Gastrocnemius medialis (tissue), 4 donors: ENCODE results near the gene MYO16.

Experiments used
- POLR2A ChIP-seq, 2 donors: fragments of 450-650 bp; IDR thresholded peaks; one replicate each; pipeline ENCODE4 v1.6.1; 2017; ENCODE audit warnings: antibody characterized with exemption in 2 of 2, mild to moderate bottlenecking in 2 of 2, moderate library complexity in 2 of 2
- TF ChIP-seq, protein P1 (sequence below), 5 experiments: fragments of 450-650 bp in 3 of 5; fragments of 200-600 bp in 2 of 5; sonication (generic) in 2 of 5; IDR thresholded peaks in 4 of 5; conservative IDR thresholded peaks in 1 of 5; 1 replicate in 4 of 5; 2 replicates in 1 of 5; pipeline ENCODE4 v1.5.1; 2016 to 2019; ENCODE audit warnings: antibody characterized with exemption in 5 of 5, mild to moderate bottlenecking in 3 of 5, moderate library complexity in 3 of 5

- TF ChIP-seq POLR2A (IDR thresholded peaks at IDR 0.05): no peak
- TF ChIP-seq, protein P1, sequence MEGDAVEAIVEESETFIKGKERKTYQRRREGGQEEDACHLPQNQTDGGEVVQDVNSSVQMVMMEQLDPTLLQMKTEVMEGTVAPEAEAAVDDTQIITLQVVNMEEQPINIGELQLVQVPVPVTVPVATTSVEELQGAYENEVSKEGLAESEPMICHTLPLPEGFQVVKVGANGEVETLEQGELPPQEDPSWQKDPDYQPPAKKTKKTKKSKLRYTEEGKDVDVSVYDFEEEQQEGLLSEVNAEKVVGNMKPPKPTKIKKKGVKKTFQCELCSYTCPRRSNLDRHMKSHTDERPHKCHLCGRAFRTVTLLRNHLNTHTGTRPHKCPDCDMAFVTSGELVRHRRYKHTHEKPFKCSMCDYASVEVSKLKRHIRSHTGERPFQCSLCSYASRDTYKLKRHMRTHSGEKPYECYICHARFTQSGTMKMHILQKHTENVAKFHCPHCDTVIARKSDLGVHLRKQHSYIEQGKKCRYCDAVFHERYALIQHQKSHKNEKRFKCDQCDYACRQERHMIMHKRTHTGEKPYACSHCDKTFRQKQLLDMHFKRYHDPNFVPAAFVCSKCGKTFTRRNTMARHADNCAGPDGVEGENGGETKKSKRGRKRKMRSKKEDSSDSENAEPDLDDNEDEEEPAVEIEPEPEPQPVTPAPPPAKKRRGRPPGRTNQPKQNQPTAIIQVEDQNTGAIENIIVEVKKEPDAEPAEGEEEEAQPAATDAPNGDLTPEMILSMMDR (IDR thresholded peaks at IDR 0.05 in 4 of 5, conservative IDR thresholded peaks at IDR 0.05 in 1 of 5): no peak
These were observed 23.0 kb upstream of the MYO16 start for GRCh38 chr13:108606424-108606823.
